Fibroblast of the aortic adventitia (primary cell): ENCODE measurements around the gene DGKG. TPM values are rescaled to one million over a fixed set of nuclear protein-coding genes. Genes with fewer than 3 reads are reported as not detected.

Experiments used
- DNase-seq: peaks from one replicate; pipeline ENCODE4 v3.0.0-alpha.2; 2010; ENCODE audit warnings: low read depth
- H3K4me3 ChIP-seq: 2 replicates; pipeline ENCODE4 v1.5.1; 2011; ENCODE audit warnings: low read depth, mild to moderate bottlenecking, control low read depth, low read length, moderate library complexity
- total RNA-seq: library from RNA; depleted of rRNA; stranded (reverse); fragments of >200 nt; gene quantifications from 2 replicates; pipeline ENCODE4 v1.2.3, GENCODE V29; 2012; ENCODE audit warnings: low replicate concordance
- TF ChIP-seq, protein P1 (sequence below): IDR thresholded peaks from 2 replicates; pipeline ENCODE4 v1.5.1; 2011; ENCODE audit warnings: mild to moderate bottlenecking, low read length, control low read depth, inconsistent platforms; ENCODE audit not compliant: insufficient read depth

Gene DGKG
- total RNA-seq, 1 donor = 0.27 TPM

DNA sequence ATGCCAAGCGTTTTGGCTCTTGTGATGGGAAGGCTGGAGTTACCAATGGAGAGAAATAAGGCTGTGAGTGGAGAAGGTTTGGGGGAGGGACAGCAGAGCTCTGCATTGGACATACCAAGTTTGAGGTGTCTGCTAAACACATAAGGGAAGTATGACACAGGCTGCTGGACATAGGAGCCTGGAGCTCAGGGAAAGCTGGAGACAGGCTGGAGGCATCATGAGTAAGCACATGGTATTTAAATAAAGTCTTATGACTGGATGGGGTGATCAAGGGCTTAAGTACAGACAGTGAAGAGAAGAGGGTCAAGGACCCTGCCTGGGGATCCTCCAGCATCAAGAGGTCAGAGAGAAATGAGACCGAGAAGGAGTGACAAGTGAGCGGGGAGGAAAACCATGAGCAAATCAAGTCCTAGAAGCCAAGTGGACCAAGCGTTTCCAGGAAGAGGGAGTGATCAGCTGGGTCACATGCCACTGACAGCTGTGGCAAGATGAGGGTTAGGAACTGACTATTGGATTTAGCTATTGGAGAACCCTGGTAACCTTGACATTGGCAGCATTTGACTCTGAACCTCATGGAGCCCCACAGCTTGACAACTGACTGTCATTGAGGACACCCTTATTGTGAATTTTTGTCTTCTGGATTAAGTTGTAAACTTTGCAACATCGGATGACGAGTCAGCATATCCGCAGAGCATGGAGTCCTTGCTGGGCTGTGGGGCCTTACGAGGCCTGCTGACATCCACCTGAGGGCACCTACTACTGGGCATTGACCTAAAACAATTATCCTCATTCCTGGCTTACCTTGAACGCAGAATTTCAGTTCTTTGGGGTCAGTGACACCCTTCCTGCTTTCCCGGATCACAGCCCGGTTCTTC is 174.4 kb downstream of the DGKG start:
- DNase-seq = no peak

DNA sequence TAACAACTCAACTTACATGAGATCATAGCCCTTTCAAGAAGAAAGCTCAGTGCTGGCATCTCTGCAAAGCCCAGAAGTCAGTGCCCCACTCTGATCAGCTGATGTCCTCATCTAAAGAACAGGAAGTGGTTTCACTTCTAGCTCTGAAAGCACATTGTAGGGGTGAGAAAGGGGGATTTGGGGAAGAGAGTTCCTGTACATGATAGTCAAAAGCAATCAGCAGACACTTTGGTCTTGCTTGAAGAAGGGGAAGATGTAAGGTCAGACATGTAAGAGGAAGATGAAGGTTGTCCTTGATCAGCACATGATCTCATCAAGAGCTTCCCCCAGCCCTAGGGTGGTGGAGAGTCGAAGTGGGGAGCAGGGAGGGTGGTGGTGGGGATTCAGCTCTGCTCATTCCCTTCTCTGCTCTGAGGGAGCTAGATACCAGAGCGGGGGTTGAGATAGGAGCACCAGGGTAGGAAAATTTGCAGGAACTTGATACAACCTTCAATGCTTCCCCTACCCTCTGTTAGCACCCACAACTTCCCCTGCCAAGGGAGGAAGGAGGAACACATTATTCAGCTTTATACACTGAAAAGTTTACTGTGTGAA is 176.7 kb downstream of the DGKG start:
- TF ChIP-seq, protein P1, sequence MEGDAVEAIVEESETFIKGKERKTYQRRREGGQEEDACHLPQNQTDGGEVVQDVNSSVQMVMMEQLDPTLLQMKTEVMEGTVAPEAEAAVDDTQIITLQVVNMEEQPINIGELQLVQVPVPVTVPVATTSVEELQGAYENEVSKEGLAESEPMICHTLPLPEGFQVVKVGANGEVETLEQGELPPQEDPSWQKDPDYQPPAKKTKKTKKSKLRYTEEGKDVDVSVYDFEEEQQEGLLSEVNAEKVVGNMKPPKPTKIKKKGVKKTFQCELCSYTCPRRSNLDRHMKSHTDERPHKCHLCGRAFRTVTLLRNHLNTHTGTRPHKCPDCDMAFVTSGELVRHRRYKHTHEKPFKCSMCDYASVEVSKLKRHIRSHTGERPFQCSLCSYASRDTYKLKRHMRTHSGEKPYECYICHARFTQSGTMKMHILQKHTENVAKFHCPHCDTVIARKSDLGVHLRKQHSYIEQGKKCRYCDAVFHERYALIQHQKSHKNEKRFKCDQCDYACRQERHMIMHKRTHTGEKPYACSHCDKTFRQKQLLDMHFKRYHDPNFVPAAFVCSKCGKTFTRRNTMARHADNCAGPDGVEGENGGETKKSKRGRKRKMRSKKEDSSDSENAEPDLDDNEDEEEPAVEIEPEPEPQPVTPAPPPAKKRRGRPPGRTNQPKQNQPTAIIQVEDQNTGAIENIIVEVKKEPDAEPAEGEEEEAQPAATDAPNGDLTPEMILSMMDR = no peak
- H3K4me3 ChIP-seq = no peak overlapping the region
- DNase-seq = no peak

More for the DNA sequence above, 174.4 kb downstream of the DGKG start:
- TF ChIP-seq, protein P1 = no peak
- H3K4me3 ChIP-seq = no peak overlapping the region

- TF ChIP-seq, protein P1 = no peak
- no peak overlapping the region for H3K4me3 ChIP-seq
- no peak for DNase-seq
These were observed 178.0 kb downstream of the DGKG start for GRCh38 chr3:186184021-186184420.

DNA sequence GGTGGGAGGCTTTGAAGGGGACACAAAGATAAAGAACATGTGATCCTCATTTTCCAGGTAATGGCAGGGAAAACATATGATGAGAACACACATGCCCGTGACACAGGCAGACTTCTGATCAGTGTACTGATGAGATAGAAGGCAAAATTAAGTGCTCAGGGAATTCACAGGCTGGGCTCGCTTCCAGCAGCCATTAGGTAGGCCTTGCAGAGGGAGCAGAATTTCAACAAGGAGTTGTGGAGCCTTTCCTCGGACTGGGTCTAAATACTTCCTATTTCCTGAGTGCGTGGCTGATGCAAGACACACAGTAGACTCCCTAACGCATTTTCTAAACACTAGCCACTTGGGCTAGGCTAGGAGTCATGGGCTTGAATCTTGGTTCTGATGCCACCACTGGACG is 179.2 kb downstream of the DGKG start:
- no peak for DNase-seq
- no peak overlapping the region for H3K4me3 ChIP-seq
- TF ChIP-seq, protein P1 = no peak

- DNase-seq = no peak
- TF ChIP-seq, protein P1 = no peak
- no peak overlapping the region for H3K4me3 ChIP-seq
These were observed 180.1 kb downstream of the DGKG start for GRCh38 chr3:186181901-186182300.

DNA sequence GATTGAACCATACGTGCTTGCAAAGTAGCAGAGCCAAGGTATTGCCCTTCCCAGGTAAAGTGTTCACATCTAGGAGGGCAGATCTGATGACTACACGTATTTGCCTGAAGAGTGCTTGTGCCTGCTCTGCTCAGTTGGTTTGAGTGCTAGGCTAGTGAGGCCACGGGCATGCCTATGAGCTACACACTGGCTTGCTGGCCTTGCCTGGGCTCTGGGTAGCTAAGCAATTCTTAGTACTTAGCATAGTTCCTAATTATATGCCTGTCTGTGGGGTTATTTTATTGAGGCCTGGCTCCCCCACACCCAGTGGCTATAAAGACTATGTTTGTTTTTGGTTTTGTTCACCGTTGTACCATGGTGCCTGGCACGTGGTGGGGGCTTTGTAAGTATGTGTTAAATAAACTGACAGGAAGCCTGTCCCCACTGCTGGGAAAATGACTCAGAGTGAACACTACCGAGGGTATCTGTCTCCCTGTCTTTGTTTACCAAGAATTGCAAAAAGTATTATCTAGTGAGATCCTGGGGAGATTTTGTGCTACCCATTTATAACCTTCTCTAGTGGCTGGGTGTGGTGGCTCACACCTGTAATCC is 181.0 kb downstream of the DGKG start:
- no peak overlapping the region for H3K4me3 ChIP-seq
- TF ChIP-seq, protein P1 = no peak
- no peak for DNase-seq
